CD14-positive monocyte (primary cell): ENCODE results near the gene TMED8. TPM values are rescaled to one million over a fixed set of nuclear protein-coding genes. Genes with fewer than 3 reads are reported as not detected.
"Not testable (repeated sequence)": the region's sequence is repeated elsewhere in the genome, so short reads cannot be mapped to it uniquely, and the experiment has no call there.

Experiments used
- DNase-seq, 3 donors: peaks; one replicate each; pipeline ENCODE4 v3.0.0-alpha.2; 2011 to 2022
- H2AFZ ChIP-seq: 2 replicates; pipeline ENCODE4 v1.6.0; 2012; ENCODE audit warnings: mild to moderate bottlenecking, low read depth, low read length, inconsistent platforms; ENCODE audit not compliant: insufficient read depth, poor library complexity, severe bottlenecking
- H3K27ac ChIP-seq, 2 donors: 1 replicate in 1 of 2; 2 replicates in 1 of 2; pipeline ENCODE4 v1.5.1; 2012 to 2013; ENCODE audit warnings: low read length in 2 of 2, control low read depth in 1 of 2, inconsistent platforms in 1 of 2, low read depth in 1 of 2, mild to moderate bottlenecking in 1 of 2
- H3K27me3 ChIP-seq, 2 donors: one replicate each; pipeline versions ENCODE4 v1.6.0 to v1.6.1; 2011 to 2013; ENCODE audit warnings: low read length in 2 of 2; ENCODE audit not compliant: control insufficient read depth in 2 of 2, insufficient read depth in 2 of 2
- H3K36me3 ChIP-seq, 2 donors: replicated peaks in 1 of 2; 1 replicate in 1 of 2; 2 replicates in 1 of 2; pipeline versions ENCODE4 v1.5.1 to v1.6.1; 2012 to 2013; ENCODE audit warnings: low read length in 2 of 2, control low read depth in 1 of 2, inconsistent platforms in 1 of 2, mild to moderate bottlenecking in 1 of 2; ENCODE audit not compliant: insufficient read depth in 2 of 2, control insufficient read depth in 1 of 2
- H3K4me1 ChIP-seq, 2 donors: 1 replicate in 1 of 2; 2 replicates in 1 of 2; pipeline versions ENCODE4 v1.5.1 to v1.6.1; 2012 to 2013; ENCODE audit warnings: low read length in 2 of 2, control low read depth in 1 of 2, inconsistent platforms in 1 of 2, mild to moderate bottlenecking in 1 of 2, moderate library complexity in 1 of 2; ENCODE audit not compliant: insufficient read depth in 2 of 2, control insufficient read depth in 1 of 2
- H3K4me2 ChIP-seq: replicated peaks from 2 replicates; pipeline ENCODE3; 2012; ENCODE audit warnings: low read length, moderate library complexity, mild to moderate bottlenecking; ENCODE audit not compliant: poor library complexity, severe bottlenecking; ENCODE audit errors: extremely low read depth
- H3K4me3 ChIP-seq, 3 experiments: fragments of 200-600 bp in 1 of 3; sonication (generic) in 1 of 3; replicated peaks in 1 of 3; 1 replicate in 2 of 3; 2 replicates in 1 of 3; pipeline ENCODE4 v1.5.1; 2011 to 2013; ENCODE audit warnings: low read length in 3 of 3, mild to moderate bottlenecking in 3 of 3, control low read depth in 2 of 3, low read depth in 2 of 3, inconsistent platforms in 1 of 3, moderate library complexity in 1 of 3
- H3K79me2 ChIP-seq: 2 replicates; pipeline ENCODE4 v1.6.0; 2012; ENCODE audit warnings: mild to moderate bottlenecking, control low read depth, inconsistent platforms, low read length, moderate library complexity; ENCODE audit not compliant: insufficient read depth
- H3K9ac ChIP-seq: 2 replicates; pipeline ENCODE4 v1.6.0; 2017; ENCODE audit warnings: low read length, mild to moderate bottlenecking; ENCODE audit not compliant: insufficient read depth, poor library complexity, severe bottlenecking
- H3K9me3 ChIP-seq, 2 donors: replicated peaks in 1 of 2; 1 replicate in 1 of 2; 2 replicates in 1 of 2; pipeline versions ENCODE4 v1.5.1 to v1.6.1; 2012 to 2013; ENCODE audit warnings: low read length in 2 of 2, control low read depth in 1 of 2; ENCODE audit not compliant: control insufficient read depth in 1 of 2, insufficient read depth in 1 of 2
- H4K20me1 ChIP-seq: 2 replicates; pipeline ENCODE4 v1.6.0; 2012; ENCODE audit warnings: mild to moderate bottlenecking, low read length, control low read depth, moderate library complexity; ENCODE audit not compliant: insufficient read depth
- H3K27ac Mint-ChIP-seq, 7 donors: one replicate each; pipeline ENCODE4 v1.8.0; 2020; ENCODE audit warnings: mild to moderate bottlenecking in 7 of 7, mixed read lengths in 7 of 7, moderate library complexity in 6 of 7, inconsistent platforms in 2 of 7
- H3K27me3 Mint-ChIP-seq, 3 donors: one replicate each; pipeline ENCODE4 v1.8.0; 2021 to 2022; ENCODE audit warnings: low read depth in 3 of 3, mild to moderate bottlenecking in 3 of 3, mixed read lengths in 3 of 3, moderate library complexity in 3 of 3, inconsistent platforms in 1 of 3
- H3K36me3 Mint-ChIP-seq, 2 donors: one replicate each; pipeline ENCODE4 v1.8.0; 2020; ENCODE audit warnings: mixed read lengths in 2 of 2, inconsistent platforms in 1 of 2, mild to moderate bottlenecking in 1 of 2
- H3K4me1 Mint-ChIP-seq: one replicate; pipeline ENCODE4 v1.8.0; 2020; ENCODE audit warnings: mild to moderate bottlenecking, mixed read lengths
- H3K4me3 Mint-ChIP-seq, 2 donors: one replicate each; pipeline ENCODE4 v1.8.0; 2020; ENCODE audit warnings: mild to moderate bottlenecking in 2 of 2, mixed read lengths in 2 of 2, moderate library complexity in 1 of 2
- H3K9me3 Mint-ChIP-seq, 7 donors: one replicate each; pipeline ENCODE4 v1.8.0; 2020 to 2022; ENCODE audit warnings: mixed read lengths in 7 of 7, mild to moderate bottlenecking in 6 of 7, moderate library complexity in 6 of 7, inconsistent platforms in 2 of 7
- WGBS: methylation state at CpG from one replicate; pipeline ENCODE4 v1.1.5; 2013; ENCODE audit warnings: missing lambda C conversion rate; ENCODE audit not compliant: insufficient coverage; 5-methylcytosine and 5-hydroxymethylcytosine counted together
- intact Hi-C, 2 donors: fragments of 100-400 bp; cut with micrococcal nuclease; formaldehyde crosslinking; loops; one replicate each; pipeline versions ENCODE4 v1.15.0 to v1.15.1; 2023
- polyA plus RNA-seq, 3 donors: library from polyadenylated mRNA; depleted of rRNA in 1 of 3; unstranded in 2 of 3; stranded (reverse) in 1 of 3; fragments of 300-500 nt in 2 of 3; fragments of >200 nt in 1 of 3; fragmentation: Illumina TruSeq in 2 of 3; gene quantifications; 1 replicate in 2 of 3; 2 replicates in 1 of 3; pipeline ENCODE4 v1.2.3, GENCODE V29; 2012 to 2021
- TF ChIP-seq, protein P1 (sequence below): fragments of 200-600 bp; IDR thresholded peaks from one replicate; pipeline ENCODE4 v1.8.0; 2022; ENCODE audit warnings: antibody characterized with exemption, mild to moderate bottlenecking

The TMED8 gene
- polyA plus RNA-seq, 3 donors, result 5.4 to 6.2 (median 6.1) TPM

GRCh38 chr14:77415403-77416030 lies 38.6 kb upstream of the TMED8 start:
- Mint-ChIP-seq H3K9me3 (peaks cover 13 to 27% (median 18%) of the 10 kb centered on the region in 7 donors), H3K27ac (peak overlapping the region in 1 of 7 donors; percentile 41)
- no CpG with 5 or more reads among the region's 10 CpGs for WGBS

GRCh38 chr14:77409131-77409533 lies 32.2 kb upstream of the TMED8 start:
- H3K4me1 Mint-ChIP-seq, result peaks cover 34% of the 10 kb centered on the region
- peaks cover 0 to 2% (median 0%) of the 10 kb centered on the region in 3 donors for H3K27me3 Mint-ChIP-seq
- Histone ChIP-seq H3K4me3 (no peak overlapping the region), H3K36me3 (no peaks in the 10 kb centered on the region), H3K79me2 (no peaks in the 10 kb centered on the region), H3K4me1 (peaks cover 26 to 30% of the 10 kb centered on the region in 2 donors), H3K4me2 (no peak overlapping the region), H3K9me3 (no peaks in the 10 kb centered on the region), H3K9ac (no peak overlapping the region), H3K27me3 (no peaks in the 10 kb centered on the region), H4K20me1 (no peaks in the 10 kb centered on the region), H3K27ac (no peak overlapping the region), H2AFZ (no peak overlapping the region)
- peak in 1 of 3 donors; percentile 5 for DNase-seq
- H3K9me3 Mint-ChIP-seq, result peaks cover 0 to under 1% (median 0%) of the 10 kb centered on the region in 7 donors
- TF ChIP-seq, protein P1, sequence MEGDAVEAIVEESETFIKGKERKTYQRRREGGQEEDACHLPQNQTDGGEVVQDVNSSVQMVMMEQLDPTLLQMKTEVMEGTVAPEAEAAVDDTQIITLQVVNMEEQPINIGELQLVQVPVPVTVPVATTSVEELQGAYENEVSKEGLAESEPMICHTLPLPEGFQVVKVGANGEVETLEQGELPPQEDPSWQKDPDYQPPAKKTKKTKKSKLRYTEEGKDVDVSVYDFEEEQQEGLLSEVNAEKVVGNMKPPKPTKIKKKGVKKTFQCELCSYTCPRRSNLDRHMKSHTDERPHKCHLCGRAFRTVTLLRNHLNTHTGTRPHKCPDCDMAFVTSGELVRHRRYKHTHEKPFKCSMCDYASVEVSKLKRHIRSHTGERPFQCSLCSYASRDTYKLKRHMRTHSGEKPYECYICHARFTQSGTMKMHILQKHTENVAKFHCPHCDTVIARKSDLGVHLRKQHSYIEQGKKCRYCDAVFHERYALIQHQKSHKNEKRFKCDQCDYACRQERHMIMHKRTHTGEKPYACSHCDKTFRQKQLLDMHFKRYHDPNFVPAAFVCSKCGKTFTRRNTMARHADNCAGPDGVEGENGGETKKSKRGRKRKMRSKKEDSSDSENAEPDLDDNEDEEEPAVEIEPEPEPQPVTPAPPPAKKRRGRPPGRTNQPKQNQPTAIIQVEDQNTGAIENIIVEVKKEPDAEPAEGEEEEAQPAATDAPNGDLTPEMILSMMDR, result no peak
- WGBS, result no CpG with 5 or more reads among the region's 3 CpGs
- intact Hi-C loops, result no loop called here
- no peak overlapping the region for H3K27ac Mint-ChIP-seq
- no peak overlapping the region for H3K4me3 Mint-ChIP-seq
- peaks cover 0 to 2% of the 10 kb centered on the region in 2 donors for H3K36me3 Mint-ChIP-seq

More at GRCh38 chr14:77415403-77416030, 38.6 kb upstream of the TMED8 start:
- H3K4me3 Mint-ChIP-seq, H4K20me1 ChIP-seq, H3K79me2 ChIP-seq, H3K27ac ChIP-seq, H3K4me3 ChIP-seq, H3K27me3 ChIP-seq, DNase-seq, H3K36me3 ChIP-seq, H3K9ac ChIP-seq, H3K4me2 ChIP-seq, intact Hi-C loops, H2AFZ ChIP-seq, H3K27me3 Mint-ChIP-seq, H3K4me1 ChIP-seq, H3K36me3 Mint-ChIP-seq: not testable (repeated sequence)
- peaks cover 19 to 21% of the 10 kb centered on the region in 2 donors for H3K9me3 ChIP-seq
- H3K4me1 Mint-ChIP-seq, result peaks cover 14% of the 10 kb centered on the region
